Adrenal gland (tissue), 12 donors: ENCODE data around the gene SURF2. TPM values are rescaled to one million over a fixed set of nuclear protein-coding genes. Genes with fewer than 3 reads are reported as not detected.

Experiments
- DNase-seq, 7 donors: peaks; one replicate each; pipeline ENCODE4 v3.0.0-alpha.2; 2019 to 2020
- H3K27ac ChIP-seq, 5 donors: fragments of 200-600 bp; sonication (generic) in 4 of 5; 1 replicate in 3 of 5; 2 replicates in 2 of 5; pipeline versions ENCODE4 v1.5.1 to v1.8.0; 2016 to 2020; ENCODE audit warnings: mild to moderate bottlenecking in 1 of 5
- H3K27me3 ChIP-seq: fragments of 200-600 bp; 2 replicates; pipeline ENCODE4 v1.8.0; 2021
- H3K36me3 ChIP-seq, 2 donors: fragments of 200-600 bp; replicated peaks in 1 of 2; 1 replicate in 1 of 2; 2 replicates in 1 of 2; pipeline versions ENCODE4 v1.5.1 to v1.8.0; 2018 to 2022
- H3K4me1 ChIP-seq, 2 donors: fragments of 200-600 bp; replicated peaks in 1 of 2; 1 replicate in 1 of 2; 2 replicates in 1 of 2; pipeline versions ENCODE4 v1.5.1 to v1.8.0; 2018 to 2021
- H3K4me3 ChIP-seq, 4 donors: fragments of 200-600 bp; sonication (generic) in 3 of 4; one replicate each; pipeline ENCODE4 v1.5.1; 2016 to 2018
- H3K9me3 ChIP-seq, 3 donors: fragments of 200-600 bp; sonication (generic) in 1 of 3; replicated peaks in 1 of 3; 1 replicate in 2 of 3; 2 replicates in 1 of 3; pipeline versions ENCODE4 v1.5.1 to v1.8.0; 2016 to 2021
- POLR2A ChIP-seq, 2 donors: fragments of 450-650 bp; IDR thresholded peaks; one replicate each; pipeline ENCODE4 v1.6.1; 2017; ENCODE audit warnings: antibody characterized with exemption in 2 of 2, mild to moderate bottlenecking in 2 of 2, moderate library complexity in 1 of 2
- WGBS, 4 donors: extraction: QIAGEN DNeasy Blood & Tissue Kit in 2 of 4; methylation state at CpG; one replicate each; pipeline versions ENCODE4 v1.1.5 to v1.1.7; 2013 to 2017; 5-methylcytosine and 5-hydroxymethylcytosine counted together
- intact Hi-C, 2 donors: fragments of 100-400 bp; cut with DNase I; formaldehyde crosslinking; loops; one replicate each; pipeline versions ENCODE4 v1.14.1 to v1.15.0; 2022 to 2023
- polyA plus RNA-seq, 3 donors: library from polyadenylated mRNA; stranded (reverse); fragments of 200-250 nt in 2 of 3; fragments of 350-450 nt in 1 of 3; fragmentation: Illumina TruSeq in 1 of 3; extraction: RNeasy Lipid Tissue Mini Kit (QIAGEN cat#74804) in 1 of 3; gene quantifications; one replicate each; pipeline ENCODE4 v1.2.3, GENCODE V29; 2013 to 2014
- total RNA-seq, 9 donors: library from RNA; depleted of rRNA in 4 of 9; stranded (reverse); fragments of >200 nt in 4 of 9; fragments of 120-200 nt in 1 of 9; fragmentation: NEBNext Ultra II Directional in 1 of 9; extraction: Animal tissue kit (Norgen Biotek cat#: 25700) in 1 of 9; gene quantifications; one replicate each; pipeline versions ENCODE4 v1.1.0 to v1.2.4, GENCODE V29; 2013 to 2023
- TF ChIP-seq, protein P1 (sequence below), 6 experiments: fragments of 450-650 bp in 4 of 6; fragments of 200-600 bp in 2 of 6; sonication (generic) in 1 of 6; IDR thresholded peaks; 1 replicate in 5 of 6; 2 replicates in 1 of 6; pipeline versions ENCODE4 v1.5.1 to v1.8.0; 2016 to 2021; ENCODE audit warnings: antibody characterized with exemption in 6 of 6, mild to moderate bottlenecking in 2 of 6, moderate library complexity in 1 of 6
- donor health status: healthy with polysubstance abuse.
- donor health status: Bipolar disorder and iron deficiency.
- donor health status: DM: yes; HTN: yes; CAD: no.
- donor health status: DM: no; HTN: no; CAD: no.
- donor health status: DM: no; HTN: no; CAD: no.
- donor health status: DM: yes; HTN: yes; CAD: no.

The SURF2 gene
- total and polyA plus RNA-seq, 12 donors, result 13.4 to 53.0 (median 23.4) TPM

DNA sequence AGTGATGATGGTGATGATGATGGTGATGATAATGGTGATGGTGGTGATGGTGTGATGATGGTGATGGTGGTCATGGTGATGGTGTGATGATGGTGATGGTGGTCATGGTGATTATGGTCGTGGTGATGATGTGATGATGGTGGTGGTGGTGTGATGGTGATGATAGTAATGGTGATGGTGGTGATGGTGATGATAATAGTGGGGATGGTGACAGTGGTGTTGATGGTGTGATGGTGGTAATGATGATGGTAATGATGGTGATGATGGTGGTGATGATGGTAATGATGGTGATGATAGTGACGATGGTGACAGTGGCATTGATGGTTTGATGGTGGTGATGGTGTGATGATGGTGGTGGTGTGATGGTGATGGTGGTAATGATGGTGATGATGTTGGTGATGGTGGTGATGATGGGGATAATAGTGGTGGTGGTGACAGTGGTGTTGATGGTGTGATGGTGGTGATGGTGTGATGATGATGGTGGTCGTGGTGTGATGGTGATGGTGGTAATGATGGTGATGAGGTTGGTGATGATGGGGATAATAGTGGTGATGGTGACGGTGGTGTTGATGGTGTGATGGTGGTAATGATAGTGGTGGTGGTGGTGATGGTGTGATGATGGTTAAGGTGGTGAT is 26.3 kb downstream of the SURF2 start:
- WGBS, 4 donors, result 83 to 93% (median 92%) methylated on average over 4 of the region's 4 CpGs
- H3K27ac ChIP-seq, result no peak overlapping the region
- H3K4me3 ChIP-seq, result no peak overlapping the region
- H3K4me1 ChIP-seq, result peaks cover 0 to 5% of the 10 kb centered on the region in 2 donors
- no peaks in the 10 kb centered on the region for H3K27me3 ChIP-seq
- DNase-seq, result no peak
- no peaks in the 10 kb centered on the region for H3K9me3 ChIP-seq
- H3K36me3 ChIP-seq, result no peaks in the 10 kb centered on the region
- intact Hi-C loops, result no loop called here
- TF ChIP-seq POLR2A (IDR thresholded peaks at IDR 0.05), result no peak
- TF ChIP-seq, protein P1, sequence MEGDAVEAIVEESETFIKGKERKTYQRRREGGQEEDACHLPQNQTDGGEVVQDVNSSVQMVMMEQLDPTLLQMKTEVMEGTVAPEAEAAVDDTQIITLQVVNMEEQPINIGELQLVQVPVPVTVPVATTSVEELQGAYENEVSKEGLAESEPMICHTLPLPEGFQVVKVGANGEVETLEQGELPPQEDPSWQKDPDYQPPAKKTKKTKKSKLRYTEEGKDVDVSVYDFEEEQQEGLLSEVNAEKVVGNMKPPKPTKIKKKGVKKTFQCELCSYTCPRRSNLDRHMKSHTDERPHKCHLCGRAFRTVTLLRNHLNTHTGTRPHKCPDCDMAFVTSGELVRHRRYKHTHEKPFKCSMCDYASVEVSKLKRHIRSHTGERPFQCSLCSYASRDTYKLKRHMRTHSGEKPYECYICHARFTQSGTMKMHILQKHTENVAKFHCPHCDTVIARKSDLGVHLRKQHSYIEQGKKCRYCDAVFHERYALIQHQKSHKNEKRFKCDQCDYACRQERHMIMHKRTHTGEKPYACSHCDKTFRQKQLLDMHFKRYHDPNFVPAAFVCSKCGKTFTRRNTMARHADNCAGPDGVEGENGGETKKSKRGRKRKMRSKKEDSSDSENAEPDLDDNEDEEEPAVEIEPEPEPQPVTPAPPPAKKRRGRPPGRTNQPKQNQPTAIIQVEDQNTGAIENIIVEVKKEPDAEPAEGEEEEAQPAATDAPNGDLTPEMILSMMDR (IDR thresholded peaks at IDR 0.05), result no peak

- no peak overlapping the region for H3K27ac ChIP-seq
- TF ChIP-seq POLR2A (IDR thresholded peaks at IDR 0.05), result no peak
- TF ChIP-seq, protein P1 (IDR thresholded peaks at IDR 0.05), result no peak
- peaks cover 0 to 5% of the 10 kb centered on the region in 2 donors for H3K4me1 ChIP-seq
- no peaks in the 10 kb centered on the region for H3K36me3 ChIP-seq
- DNase-seq, result no peak
- 92 to 98% (median 96%) methylated on average over 3 of the region's 3 CpGs for WGBS, 4 donors
- no peaks in the 10 kb centered on the region for H3K27me3 ChIP-seq
- no peak overlapping the region for H3K4me3 ChIP-seq
- intact Hi-C loops, result no loop called here
- H3K9me3 ChIP-seq, result no peaks in the 10 kb centered on the region
These were observed 27.1 kb downstream of the SURF2 start for GRCh38 chr9:133383438-133383837.

GRCh38 chr9:133384736-133385321 is 28.5 kb downstream of the SURF2 start:
- no peak for DNase-seq
- TF ChIP-seq, protein P1 (IDR thresholded peaks at IDR 0.05), result no peak
- TF ChIP-seq POLR2A (IDR thresholded peaks at IDR 0.05), result no peak
- WGBS, 4 donors, result 90 to 92% (median 91%) methylated on average over 16 to 17 of the region's 17 CpGs
- H3K4me1 ChIP-seq, result peaks cover 0 to under 1% of the 10 kb centered on the region in 2 donors
- no peaks in the 10 kb centered on the region for H3K36me3 ChIP-seq
- H3K27ac ChIP-seq, result no peak overlapping the region
- H3K9me3 ChIP-seq, result no peaks in the 10 kb centered on the region
- no peaks in the 10 kb centered on the region for H3K27me3 ChIP-seq
- intact Hi-C loops, result no loop called here
- H3K4me3 ChIP-seq, result no peak overlapping the region

GRCh38 chr9:133385452-133385851 is 29.1 kb downstream of the SURF2 start:
- no peak for TF ChIP-seq POLR2A (IDR thresholded peaks at IDR 0.05)
- intact Hi-C loops, result no loop called here
- Histone ChIP-seq H3K27ac (no peak overlapping the region), H3K27me3 (no peaks in the 10 kb centered on the region), H3K36me3 (no peaks in the 10 kb centered on the region), H3K9me3 (no peaks in the 10 kb centered on the region), H3K4me3 (no peak overlapping the region), H3K4me1 (no peaks in the 10 kb centered on the region)
- DNase-seq, result no peak
- WGBS, 4 donors, result 88 to 91% (median 91%) methylated on average over 6 to 14 of the region's 14 CpGs

DNA sequence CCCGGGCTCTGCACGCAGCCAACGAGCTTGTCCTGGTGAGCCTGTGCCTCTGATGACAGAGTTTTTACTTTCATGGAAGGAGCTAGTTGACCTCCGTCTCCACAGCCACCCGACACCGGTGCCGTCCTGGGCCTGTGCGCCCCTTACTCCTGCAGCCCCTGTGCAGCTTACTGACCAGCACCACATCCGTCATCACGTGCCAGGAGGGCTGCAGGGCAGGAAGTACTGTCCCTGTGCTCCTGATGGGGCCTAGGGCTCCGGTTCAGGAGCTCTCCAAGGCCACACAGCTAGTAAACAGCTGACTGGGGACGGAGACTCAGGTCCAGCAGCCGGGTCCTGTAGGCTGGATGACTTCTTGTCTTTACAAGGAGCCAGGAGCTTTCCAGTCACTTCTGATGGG is 30.0 kb downstream of the SURF2 start:
- no peaks in the 10 kb centered on the region for H3K27me3 ChIP-seq
- no peaks in the 10 kb centered on the region for H3K4me1 ChIP-seq
- DNase-seq, result no peak
- TF ChIP-seq, protein P1 (IDR thresholded peaks at IDR 0.05), result no peak
- TF ChIP-seq POLR2A (IDR thresholded peaks at IDR 0.05), result no peak
- WGBS, 4 donors, result 78 to 90% (median 85%) methylated on average over 2 to 13 of the region's 13 CpGs
- H3K27ac ChIP-seq, result no peak overlapping the region
- intact Hi-C loops, result no loop called here
- no peaks in the 10 kb centered on the region for H3K9me3 ChIP-seq
- no peak overlapping the region for H3K4me3 ChIP-seq
- H3K36me3 ChIP-seq, result no peaks in the 10 kb centered on the region
